ELF-1 (cell line): ENCODE results near the gene HOXA9.

Source experiments
- DNase-seq: peaks from one replicate; pipeline ENCODE4 v3.0.0-alpha.2; 2016; ENCODE audit warnings: low read depth, low spot score

HOXA9 gene

DNA sequence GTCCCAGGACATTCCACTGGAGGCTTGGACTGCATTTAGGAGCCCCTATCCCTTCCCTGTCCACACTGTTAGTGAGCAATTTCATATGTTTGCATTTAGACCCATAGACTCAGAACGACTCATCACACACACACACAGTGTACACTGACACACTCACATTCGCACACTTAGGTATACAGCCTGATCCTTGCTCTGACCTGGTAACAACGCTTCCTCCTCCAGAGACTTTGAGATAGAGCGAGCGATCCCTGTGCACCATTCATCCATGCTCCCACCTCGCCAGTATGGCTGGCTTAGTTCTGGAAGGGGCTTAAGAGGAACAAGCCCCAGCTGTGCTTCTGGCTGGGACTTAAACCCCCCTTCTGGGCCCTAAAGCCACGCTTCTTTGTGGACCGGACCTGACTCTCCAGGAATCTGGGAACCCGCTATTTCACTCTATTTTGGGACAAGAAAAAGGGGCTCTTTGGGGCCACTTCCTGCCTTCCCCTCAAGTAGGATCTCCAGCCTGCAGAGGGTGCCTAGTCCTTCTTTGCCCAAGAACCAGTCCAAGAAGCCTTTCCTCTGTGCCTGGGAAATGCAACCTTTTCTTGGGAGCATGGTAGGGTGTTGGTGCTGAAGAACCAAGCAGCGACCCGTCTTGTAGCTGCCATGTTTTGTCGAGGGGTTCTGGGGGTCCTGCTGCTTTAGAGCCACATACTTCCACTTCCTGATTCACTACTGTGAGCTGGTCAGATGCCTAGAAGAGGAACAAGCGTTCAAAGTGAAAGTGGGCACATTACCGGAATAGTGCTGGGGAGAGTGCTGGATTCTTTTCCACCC is 35.6 kb upstream of the HOXA9 start:
- DNase-seq: peak; percentile 34

DNA sequence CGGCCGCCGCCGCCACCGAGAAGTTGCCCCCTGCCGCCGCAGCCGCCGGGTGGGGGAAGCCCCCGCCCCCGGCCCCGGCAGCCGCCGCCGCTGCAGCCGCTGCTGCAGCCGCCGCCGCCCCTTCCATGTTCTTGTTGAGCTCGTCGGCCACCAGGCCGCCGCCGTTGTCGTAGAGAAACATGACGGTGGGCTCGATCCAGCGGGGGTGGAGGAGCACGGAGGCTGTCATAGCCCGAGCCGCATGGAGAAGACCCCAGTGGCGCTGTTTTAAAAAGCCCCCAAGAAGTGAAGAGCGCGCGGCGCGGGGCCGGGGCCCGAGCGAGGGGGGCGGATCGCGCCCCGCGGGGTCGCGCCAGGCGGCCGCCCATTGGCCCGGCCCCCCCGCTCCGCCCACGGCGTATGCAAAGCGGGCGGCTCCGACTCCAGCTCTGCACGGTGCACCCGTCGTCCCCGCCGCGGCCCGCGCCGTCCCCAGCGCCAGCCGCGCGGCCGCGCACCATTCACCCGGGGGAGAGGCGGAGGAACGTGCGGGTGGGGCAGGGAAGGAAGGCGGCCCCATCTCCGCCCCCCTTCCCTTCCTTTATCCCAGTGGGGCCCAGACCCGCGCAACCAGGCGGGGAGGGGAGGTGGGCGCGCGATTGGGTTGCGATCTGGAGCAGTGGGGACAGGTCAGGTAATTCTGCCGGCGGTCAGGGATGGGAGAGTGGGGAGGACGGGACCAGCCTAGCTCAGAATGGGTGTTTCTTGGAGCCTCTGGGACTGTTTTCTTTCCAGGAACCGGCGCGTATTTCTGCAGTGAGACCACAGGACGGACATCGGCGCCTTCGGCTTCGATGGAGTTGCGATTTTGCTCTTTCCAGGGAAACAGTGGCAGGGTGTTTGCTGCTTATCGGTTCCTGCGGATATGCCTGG is 34.8 kb upstream of the HOXA9 start, which contains the start of gene HOXA13:
Gene HOXA13, minus strand, starts transcription at position 243 of the 912 bp plus-strand sequence. Its CDS starts 14 bp downstream, at position 229.
- DNase-seq: peak; percentile 56

DNA sequence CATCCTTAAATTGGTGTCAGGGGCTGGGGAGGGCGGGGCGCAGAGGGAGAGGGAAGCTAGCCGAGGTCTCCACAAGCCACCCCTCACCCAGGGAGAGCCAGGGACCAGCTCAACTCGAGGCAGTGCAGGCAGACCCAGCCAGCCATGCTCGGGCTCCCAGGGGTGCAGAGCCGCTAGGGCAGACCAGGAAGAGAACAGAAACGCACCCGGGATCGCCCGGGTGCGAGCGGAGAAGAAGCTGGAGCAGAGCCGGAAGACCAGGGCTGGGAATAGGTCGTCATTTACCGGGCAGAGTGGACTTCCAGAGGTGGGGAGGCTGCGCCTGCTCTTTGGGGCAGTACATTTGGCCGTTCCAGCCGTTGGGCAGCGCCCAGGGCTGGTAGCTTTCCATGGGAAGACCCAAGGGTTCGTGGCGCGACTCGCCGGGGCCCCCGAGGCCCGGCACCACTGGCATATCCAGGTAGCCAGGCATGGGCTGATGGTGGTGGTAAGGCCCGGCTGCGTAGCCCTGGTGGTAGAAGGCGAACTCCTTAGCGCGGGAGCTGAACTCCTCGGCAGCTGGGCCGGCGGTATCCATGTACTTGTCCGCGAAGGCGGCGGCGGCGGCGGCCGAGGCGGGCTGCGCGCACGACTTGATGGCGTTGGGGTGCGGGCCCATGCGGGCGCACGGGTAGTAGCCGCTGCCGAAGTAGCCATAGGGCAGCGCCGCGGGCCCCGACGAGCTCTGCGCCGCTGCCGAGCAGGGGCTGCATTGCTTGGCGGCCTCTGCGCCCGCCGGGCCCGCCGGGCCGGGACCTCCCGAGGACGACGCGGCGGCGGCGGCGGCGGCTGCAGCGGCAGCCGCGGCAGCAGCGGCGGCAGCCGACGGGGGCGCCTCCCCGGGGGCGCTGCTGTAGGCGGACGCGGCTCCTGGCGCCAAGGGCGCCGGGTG is 33.8 kb upstream of the HOXA9 start:
- DNase-seq: peak; percentile 67

DNA sequence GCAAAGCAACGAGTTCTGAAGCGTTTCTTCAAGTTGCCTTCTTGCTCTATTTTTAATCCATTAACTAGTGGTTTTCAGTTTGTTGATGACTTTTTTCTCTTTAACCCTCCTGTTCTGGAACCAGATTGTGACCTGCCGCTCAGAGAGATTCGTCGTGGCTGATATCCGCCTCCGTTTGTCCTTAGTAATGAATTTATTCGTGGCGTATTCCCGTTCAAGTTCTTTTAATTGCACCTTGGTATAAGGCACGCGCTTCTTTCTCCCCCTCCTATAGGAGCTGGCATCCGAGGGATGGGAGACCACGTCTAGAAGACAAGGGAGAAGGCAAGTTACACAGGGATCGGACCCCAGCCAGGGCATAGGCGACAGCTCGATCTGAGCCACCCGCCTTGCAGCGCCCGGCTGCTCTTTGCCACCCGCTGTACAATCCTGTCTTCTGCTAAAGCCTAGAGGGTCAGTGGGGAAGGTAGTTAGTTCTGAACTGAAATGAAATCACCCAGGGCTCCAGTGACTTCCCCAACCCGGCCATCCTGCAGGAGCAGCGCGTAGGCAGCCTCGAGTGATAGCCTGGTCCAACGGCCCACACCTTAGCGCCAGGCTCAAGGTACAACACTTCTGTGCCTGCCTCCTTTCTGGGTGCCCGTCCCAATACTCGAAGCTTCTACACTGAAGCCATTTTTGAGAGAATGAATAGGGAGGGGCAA is 33.0 kb upstream of the HOXA9 start:
- peak; percentile 42 for DNase-seq

DNA sequence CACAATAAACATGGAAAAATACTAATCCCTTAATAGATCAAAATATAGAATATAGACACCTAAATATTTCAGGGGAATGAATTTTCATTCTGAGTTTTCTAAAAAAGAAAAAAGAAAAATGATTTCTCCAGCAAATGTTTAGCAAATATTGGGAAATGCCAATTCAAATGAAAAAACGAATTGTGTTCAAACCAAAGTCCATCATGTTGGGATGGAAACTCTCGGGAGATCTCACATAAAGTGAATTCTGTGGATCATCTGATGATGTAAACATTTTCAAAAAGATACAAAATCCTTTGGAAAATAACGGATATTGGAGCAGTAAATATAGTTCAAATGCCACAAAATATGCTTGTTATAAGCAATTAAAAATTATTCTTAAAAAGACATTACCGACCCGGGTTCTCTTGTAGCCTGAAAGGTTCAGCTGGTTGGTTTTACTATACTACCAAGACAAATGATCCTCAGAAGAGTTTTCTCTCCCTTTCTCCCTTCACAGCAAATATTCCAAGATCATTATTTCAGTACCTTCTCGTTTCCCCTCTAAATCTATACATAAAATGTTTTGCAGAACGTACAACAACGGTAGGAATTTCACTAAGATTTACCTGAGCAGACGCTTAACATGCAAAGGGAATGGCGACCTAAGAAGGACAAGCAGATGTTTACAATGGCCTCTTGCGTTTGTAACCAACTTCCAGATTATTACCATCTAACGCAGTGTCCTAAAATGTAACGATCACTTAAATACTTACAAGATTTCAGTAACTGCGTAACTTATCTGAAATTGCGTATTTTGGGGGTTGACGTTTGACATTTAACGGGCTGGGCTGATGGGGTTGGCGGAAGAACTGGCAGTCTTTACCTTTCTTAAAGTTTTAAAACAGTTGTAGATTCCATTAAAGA is 32.1 kb upstream of the HOXA9 start:
- DNase-seq: no peak

DNA sequence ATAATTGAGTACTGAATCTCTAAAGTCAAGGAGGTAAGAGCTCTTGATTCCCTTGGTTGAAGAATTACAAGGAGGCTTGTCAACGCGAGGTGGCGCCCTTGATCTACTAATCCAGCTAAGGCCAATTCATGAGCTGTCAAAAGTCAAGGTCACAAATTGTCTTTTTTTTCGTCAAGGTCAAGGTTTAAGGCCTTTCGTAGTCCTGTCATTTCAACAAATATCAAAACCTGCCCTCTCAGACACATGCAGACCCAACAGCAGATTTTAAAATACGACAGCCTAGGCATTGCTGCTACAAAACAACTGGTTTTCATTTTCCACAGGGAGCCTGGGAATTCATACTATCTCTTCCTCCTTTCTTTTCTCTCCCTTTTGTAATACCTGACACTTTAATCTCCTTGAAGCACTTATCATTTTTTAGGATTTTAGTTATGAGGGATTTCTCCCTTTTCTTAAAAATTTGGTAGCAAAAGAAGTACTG is 31.0 kb upstream of the HOXA9 start:
- peak; percentile 75 for DNase-seq

DNA sequence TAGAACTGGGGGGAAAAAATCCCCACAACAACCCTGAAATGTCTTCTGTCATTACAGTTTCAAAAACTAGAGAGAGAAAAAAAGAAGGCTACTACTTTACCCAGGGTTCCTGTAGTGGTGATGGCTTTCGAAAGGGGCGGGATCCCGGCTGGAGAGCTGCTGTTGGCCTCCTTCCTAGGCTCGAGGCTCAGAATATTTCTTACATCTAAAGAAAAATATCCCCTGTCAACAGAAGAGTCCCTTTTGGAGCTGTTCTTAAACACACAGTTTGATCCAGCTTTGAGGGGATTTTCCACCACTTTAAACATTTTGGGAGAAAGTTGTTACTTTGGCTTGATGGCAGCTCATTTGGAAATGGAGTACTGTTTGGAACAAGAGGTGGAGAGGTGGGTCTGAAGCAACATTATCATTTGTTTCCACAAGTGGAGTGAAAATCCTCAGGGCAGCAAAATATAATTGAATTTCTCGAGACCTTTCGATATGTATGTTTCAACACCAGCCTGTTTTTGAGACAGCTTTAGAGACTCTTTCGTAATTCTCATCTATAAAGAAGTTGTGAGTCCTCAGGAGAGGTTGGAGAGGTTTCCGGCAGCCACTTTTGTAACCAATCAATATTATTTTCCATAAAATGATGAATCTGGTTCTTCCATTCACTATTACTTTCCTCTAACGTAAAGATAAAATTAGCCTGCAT is 29.5 kb upstream of the HOXA9 start:
- DNase-seq: peak; percentile 19

DNA sequence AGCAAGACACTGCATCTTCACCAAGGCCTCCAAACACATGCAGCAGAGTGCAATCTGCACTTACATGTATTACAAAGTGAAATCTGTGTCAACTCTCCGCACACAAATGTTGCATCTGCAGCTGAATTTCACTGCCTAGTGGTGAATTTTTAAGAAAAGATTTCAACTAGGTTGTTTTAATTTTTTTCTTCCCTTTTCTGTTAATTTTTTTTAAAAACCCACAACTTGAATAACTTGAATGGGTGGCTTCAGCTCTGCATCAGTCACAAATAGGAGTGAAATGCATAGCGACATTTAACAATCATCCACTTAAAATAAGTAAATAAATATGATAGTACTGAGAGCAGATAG is 28.6 kb upstream of the HOXA9 start:
- DNase-seq: no peak

DNA sequence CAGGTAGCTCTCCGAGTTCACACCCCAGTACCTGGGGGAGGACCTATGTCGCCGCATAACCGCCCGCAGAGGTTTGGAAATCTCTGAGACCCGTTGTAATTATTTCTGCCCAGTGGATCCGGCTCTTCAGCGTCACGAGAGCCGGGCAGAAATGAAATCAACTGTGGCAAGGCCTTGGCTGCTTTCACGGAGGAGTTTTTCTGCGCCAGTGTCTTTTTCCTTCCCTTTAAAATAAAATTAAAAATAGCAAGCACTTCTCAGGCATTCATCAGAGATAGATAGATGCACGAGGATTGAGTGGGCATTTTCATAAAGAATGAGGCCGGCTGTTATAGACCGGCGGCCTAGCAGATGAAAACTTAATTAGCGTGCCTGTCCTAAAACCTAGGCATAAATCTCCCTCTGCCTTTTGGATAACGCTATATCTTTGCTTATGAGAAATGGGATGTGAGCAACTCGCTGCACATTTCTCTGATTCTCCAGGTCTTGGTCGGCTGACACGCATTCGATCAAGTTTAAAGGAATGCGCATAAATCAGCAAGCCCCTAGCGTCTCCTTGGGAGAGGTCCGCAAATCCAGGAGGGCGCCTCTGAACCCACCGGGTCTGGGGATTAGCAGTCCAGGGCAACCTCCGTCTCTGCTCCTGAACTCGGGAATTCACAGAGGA is 28.1 kb upstream of the HOXA9 start:
- peak; percentile 50 for DNase-seq

DNA sequence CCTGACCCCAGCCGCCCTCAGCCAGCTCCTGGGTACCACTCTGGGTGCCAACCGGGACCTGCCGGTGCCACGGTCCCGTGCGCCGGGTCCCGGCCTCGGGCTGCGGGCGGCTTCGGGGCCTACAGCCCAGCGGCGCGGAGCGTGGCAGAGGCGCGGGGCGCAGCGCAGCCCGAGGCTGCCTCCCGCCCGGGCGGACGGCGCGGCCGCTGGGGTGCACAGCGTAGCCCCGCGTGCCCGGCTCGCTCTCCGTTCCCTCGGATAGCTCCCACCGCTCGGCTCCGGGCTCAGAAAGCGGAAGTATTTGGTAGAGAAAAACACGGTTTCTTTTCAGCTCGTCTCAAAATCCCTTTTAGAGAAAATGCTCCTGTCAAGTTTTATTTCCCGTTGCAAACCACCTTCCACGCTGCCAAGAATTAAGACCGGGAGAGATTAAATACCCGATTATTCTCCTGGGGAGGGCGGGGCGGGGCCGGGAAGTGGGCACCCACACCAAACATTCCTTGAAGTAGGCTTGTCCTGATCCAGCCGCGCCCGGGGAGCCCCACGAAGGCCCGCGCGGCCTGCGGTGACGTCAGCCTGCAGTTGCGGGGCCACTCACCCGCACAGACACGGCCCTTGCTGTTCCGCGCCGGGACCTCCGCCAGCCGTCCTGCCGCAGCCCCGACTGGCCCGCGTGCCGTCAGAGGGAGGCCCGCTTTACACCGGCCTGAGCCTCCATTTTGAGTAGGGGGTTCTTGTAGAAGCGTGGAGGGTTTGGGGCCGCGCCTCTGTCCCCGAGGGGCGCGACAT is 27.4 kb upstream of the HOXA9 start:
- DNase-seq: peak; percentile 22

DNA sequence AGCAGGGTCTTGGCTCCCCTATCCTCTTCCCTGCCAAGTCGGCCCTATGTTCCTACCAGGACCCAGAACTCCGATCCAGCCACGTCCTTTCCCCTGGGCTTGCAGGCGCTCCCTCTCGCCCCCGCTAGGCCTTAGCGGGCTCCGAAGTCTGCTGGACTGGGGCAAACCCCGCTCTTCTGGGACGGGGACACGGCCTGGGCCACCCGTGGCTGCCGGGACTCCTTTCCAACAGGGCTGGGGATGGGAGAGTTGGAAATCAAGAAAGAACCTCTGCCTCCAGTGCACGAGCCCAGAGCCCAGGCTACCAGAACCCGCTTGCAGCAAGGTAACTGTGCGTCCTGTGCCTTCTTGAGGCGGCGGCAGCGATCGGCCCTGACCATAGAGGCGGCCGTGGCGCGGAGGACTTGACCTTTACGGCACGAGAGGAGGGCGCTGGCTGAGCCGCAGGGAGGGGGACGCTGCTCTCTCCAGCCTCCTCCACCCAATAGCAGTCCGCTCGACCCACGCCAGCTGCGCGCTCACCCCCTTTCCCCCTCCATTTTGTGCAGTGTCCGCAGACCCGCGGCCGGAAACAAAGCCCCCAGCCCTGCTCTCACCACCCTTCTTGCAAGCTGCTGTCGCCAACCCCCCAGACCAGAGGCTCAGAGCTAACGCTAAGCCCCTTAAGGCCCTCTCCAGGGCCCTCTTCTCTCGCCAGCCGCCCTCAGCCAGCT is 26.7 kb upstream of the HOXA9 start:
- peak; percentile 58 for DNase-seq

DNA sequence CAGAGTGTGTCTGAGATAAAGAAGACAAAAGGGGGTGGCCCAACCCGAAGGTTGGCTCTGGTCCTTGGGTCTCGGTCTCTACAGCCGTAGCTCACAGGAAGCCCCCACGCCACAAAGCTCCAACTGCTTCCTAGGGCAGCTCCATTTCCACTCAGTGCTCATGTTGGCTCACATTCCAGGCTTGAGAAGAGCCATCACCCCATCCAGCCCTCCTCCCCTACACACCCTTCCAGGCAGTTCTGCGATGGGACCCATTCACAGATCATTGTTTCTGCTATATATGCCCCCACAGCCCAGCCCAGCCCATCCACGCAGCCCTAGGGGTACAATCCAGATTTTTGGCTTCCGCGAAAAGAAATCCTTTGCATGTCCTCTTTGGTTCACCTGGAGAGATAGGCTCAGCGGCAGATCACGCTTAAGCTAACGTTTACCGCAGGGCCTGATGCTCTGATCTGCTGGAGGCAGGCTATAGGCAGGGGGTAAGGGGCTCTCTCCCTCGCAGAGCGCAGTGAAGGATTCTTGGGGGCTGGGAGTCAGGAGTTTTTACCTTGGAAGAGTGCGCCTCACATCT is 25.9 kb upstream of the HOXA9 start:
- peak; percentile 32 for DNase-seq

DNA sequence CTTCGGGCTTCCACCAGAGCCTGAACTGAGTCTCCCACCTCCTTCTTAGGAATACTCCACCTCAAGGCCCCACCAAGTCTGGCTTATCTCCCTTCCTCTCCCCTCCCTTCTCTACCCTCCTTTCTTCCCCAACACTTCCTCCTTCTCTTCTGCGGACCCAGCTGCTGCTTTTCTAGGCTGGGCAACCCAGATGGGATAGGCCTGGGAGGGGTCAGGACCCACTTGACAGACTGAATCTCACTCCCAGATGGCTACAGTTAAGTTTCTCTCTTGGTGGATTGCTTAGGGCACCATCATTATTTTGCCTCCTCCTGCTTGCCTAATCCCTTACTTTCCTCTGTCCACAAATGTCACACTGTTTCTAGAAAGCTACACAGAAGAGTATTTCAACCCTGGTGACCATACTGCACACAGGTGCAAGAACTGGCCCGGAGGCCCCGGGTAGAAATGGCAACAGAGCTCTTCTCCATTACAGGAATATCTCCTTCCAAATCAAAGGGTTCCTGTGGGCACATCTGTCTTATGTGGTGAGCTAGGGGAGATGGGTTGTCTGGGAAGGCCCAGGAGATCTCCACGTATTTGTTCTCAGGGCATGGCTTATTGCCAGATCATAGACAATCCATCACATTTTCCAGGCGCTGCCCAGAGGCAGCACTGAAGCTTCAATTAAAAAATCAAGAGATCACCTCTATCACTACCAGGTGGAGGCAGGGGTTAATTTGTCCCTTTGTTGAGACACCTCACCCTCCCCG is 24.8 kb upstream of the HOXA9 start:
- DNase-seq: no peak

DNA sequence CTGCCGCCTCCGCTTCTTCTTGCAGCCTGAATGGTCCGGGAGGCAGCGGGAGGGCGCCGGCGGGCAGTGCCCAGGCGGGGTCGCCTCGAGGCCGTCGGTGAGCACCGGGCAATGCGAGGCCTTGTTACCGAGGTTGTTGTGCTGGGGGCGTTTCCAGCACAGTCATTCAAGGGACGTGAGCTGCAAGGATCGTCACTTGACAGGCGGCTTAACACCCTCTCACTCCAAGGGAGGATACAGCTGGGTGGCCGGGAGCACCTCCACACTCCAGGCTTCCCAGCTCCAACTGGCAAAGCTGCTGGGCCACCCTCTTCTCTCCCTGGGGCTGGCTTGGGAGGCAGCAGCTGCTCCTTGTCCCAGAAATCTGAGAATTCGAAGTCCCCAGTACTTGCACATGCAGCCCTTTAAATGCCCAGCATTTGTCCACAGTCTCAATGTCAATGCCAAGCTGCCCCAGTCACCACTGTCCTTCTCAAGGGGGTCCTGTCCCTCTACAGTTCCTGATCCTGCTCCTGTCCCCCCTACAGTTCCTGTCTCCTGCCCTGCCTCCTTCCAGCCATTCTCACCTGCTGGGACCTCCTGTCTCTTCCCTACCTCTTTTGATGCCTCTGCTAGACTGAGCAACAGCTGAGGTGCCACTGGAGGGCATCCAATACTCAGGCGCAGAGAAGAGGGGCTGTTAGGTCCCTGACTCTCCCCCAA is 24.1 kb upstream of the HOXA9 start:
- DNase-seq: peak; percentile 55
